Activated T-helper 1 cell treated with Interleukin-2 at 50 U/mL for 16 hours (primary cell): ENCODE measurements around the gene LRRC71.

Experiments
- DNase-seq: peaks from one replicate; pipeline ENCODE4 v3.0.0-alpha.2; 2020; ENCODE audit warnings: low read depth

Gene LRRC71

GRCh38 chr1:156927215-156928042 is 7.0 kb downstream of the LRRC71 start:
- peak; percentile 43 for DNase-seq

DNA sequence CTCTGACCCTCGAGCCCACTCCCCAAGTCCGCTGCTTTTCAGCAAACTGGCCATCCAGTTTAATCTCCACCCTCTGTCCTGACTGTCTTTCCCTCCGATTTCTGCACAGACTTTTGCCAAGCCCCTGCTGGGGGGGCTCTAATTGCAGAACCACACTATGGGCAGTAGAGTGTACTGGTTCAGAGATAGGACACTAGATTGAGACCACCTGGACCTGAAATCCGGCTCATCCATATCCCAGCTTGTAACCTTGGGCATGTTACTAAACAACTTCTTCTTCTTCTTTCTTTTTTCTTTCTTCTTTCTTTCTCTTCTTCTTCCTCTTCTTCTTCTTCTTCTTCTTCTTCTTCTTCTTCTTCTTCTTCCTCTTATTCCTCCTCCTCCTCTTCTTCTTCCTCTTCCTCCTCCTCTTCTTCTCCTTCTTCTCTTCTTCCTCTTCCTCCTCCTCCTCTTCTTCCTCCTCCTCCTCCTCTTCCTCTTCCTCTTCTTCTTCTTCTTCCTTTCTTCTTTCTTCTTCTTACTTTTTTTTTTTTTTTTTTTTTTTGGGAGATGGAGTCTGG is 7.7 kb downstream of the LRRC71 start:
- DNase-seq = no peak

GRCh38 chr1:156929596-156930238 is 9.3 kb downstream of the LRRC71 start:
- DNase-seq = no peak

DNA sequence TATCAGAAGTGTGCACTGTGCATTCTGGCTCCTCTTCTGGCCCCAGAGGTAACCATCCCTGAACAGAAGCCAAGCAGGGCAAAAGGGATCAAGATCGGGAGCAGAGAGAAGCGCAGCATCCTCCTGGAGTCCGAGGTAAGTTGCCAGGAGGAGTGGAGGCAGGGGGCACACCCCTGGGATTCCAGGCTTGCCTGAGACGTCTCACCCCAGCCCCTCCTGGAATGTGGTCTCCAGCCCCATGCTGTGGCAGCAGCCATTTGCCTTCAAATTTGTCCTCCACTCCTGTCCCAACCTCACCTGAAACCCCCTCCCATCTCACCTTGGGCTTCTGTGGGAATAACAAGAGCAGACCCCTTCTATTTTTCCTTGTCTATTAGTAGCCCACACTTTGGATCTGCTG is 10.1 kb downstream of the LRRC71 start:
- no peak for DNase-seq

DNA sequence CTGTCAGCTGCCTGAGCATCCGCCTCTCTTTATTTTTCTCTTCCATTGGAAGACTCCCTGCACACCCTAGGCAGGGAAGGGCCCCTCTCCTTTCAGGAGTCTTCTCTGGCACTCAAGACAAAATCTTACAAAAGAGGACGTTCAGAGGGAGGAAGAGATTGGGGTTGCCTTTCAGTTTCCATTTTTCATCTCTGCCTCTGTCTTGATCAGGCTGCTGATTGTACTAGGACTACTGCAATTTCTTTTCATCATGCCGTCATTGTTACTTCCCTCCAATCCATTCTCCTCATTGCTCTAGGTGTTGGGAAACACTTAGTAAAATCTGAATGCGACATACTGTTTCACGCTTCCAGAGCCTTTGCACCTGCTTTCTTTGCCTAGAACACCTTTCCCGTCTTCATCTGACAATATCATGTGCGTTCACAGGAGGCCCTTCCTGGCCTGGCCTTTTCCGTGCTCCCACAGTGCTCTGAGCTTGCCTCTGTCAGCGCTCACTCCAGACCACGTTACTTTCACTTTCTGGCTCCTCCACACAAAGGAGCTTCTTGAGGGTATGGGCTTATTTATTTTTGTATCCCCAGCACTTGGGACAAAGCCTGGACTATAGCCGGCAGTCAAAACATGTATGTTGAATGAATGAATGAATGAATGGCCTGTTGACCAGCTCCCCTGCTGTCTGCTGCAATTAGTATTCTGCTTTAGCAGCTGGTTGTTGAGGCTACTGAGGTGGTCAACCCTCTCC is 10.9 kb downstream of the LRRC71 start:
- no peak for DNase-seq

DNA sequence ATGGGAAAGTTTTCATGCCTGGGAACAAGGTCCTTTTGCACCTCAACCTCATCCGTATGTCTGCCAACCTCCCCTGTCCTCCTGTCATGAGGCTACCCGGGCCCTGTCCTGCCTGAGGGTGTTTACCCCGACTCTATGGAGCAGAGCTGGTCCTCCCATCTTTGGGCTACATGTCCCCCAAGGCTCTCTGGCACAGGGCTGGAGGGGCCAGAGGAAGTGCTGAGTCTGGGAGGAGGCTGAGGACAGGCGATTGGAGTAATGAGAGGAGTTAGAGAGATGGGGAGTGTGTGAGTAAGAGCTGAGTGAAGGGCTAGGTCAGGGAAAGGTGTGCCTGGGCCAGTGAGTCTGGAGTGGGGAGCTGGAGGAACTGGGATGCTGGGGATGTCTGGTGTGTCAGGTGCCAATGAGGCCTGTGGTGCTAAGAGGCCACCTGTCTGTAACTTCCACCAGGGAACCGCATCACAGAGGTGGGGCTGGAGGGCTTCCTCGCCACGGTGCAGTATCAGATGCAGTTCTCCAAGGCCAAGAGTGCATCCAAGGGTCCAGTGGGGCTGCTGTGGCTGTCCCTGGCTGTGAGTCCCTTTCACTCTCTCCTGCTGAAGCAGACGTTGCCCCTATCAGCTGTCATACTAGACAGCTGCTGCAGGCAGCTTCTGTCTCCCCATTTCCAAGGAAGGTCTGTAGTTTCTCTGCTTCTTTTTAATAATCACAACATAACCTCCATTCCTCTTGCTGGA is 11.7 kb downstream of the LRRC71 start:
- no peak for DNase-seq

DNA sequence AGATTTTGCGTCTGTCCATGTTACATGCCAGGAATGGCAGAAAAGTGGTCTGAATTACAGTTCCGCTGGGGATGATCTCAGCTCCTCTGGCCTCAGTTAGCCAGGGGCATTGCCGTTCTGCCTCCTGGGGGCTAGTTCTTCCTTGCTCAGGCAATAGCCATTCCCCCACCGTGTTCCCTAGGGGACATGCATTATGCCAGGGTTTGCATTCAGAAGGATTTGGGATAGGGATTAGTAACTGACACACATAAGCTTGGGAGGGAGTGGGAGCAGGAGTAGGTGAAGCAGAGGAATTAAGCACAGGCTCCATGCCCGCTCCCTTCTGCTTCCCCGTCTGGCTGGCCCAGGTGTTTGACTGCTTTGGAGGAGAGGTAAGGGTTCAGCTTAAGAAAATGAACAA is 12.7 kb downstream of the LRRC71 start:
- no peak for DNase-seq

DNA sequence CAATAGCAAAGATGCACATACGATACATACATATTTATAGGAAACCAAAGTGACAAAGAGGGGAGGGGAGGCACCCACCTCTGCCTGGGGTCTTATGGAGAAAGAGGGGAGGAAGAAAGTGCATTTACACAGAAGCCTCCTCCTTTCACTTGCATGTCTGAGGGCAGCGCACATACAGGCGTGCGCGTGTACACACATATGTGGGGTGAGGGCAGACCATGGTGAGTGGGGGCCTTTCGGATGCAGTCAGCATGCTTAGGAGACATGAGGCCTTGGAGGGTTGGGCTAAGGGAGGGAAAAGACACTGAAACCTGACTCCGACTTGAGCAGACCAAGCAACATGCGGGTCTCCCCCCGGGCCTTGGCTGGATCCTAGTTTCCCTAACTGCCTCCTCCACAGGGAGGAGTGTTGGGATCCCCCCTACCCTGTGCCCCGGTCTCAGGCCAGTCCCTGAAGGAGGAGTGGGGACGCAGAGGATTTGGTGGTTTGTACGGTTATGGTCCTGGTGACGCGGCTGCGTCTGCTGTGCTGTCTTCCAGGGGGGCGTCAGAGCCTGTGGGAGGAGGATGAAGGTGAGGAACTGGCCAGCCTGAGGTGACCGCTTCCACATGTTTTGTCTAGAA is 15.2 kb downstream of the LRRC71 start:
- DNase-seq = no peak

DNA sequence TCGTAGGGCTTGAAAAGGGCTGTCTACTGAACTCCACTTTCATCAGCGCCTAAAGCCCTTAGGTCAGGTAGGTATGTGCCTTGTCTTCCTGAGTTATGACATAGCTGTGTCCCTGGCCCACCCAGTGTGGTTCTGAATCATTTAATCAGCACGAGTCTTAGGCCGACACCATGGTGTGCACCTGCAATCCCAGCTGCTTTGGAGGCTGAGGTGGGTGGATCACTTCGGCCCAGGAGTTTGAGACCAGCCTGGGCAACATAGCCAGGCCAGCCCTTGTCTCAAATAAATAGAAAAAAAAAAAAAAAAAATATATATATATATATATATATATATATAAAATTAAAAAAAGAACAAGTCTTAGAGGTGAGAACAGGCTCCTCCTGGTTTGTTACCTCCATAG is 15.8 kb downstream of the LRRC71 start:
- DNase-seq = no peak

DNA sequence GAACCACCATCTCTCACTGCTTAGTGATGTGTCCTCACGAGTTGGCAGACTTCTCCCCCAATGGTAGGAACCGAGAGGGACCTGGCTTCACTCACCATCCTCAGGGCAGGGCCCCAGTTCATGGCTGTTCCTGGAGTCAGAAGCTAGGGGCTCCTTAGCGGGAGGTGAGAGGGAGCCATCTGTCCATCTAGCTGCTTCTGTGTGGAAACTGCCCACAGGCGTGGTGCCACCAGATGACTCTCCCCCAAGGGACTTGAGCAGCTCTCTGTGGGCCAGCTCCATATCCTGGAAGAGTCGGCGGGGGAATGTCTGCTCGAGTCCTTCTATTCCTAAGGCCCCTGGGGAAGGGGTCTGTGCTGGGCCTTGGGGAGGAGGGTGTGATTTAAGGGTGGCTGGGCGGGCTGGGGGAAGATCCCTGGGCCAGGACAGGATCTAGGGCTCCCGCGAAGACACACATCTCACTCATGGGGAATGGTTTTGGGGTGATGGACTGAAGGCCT is 16.3 kb downstream of the LRRC71 start:
- no peak for DNase-seq

- DNase-seq = no peak
Measured at GRCh38 chr1:156937883-156938282, 17.5 kb downstream of the LRRC71 start.

GRCh38 chr1:156938813-156939212 is 18.4 kb downstream of the LRRC71 start:
- no peak for DNase-seq

DNA sequence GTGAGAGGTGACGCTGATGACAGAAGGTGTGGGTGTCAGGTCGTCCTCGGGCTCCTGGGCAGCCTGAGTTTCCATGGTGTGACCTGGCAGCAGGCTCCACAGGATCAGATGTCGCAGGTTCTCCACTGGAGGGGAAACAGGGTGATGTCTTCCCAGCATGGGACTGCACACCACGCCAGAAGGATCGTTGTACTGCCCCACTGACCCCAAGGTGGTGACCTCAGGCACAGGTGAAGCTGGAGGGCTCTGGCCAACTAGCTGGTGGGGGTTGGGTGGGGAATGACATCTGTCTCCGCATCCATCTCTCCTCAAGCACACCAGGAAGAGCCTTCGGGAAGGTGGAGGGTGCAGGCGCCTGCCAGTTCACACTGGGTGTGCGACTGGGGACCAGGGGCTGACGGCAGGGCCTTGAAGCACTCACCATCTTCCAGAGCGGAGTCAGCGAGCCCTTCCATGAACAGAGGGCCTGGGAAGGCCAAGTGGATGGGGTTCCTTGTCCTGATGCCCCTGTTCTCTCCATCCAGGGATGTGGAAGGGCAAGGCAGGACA is 19.4 kb downstream of the LRRC71 start:
- no peak for DNase-seq

GRCh38 chr1:156941675-156942074 is 21.2 kb downstream of the LRRC71 start:
- no peak for DNase-seq

DNA sequence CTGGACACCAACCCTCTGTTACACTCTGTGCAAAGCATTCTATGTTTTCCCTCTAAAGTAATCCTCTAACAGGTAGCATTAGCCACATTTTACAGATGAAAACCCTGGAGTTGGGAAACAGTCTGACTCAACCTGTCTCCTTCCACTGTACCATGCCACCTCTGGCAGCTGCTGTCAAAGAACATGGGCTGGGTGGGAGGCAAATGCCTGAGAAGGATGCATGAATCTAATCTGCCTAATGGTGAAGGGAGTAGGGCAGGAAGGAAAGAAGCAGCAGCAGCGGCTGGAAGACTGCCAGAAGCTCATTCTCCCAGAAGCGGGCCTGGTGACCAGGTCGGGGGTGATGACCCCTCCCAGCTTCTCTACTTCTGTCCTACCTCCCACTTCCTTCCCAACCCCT is 21.7 kb downstream of the LRRC71 start:
- DNase-seq = no peak

- DNase-seq = no peak
Measured at GRCh38 chr1:156942576-156942975, 22.1 kb downstream of the LRRC71 start.

DNA sequence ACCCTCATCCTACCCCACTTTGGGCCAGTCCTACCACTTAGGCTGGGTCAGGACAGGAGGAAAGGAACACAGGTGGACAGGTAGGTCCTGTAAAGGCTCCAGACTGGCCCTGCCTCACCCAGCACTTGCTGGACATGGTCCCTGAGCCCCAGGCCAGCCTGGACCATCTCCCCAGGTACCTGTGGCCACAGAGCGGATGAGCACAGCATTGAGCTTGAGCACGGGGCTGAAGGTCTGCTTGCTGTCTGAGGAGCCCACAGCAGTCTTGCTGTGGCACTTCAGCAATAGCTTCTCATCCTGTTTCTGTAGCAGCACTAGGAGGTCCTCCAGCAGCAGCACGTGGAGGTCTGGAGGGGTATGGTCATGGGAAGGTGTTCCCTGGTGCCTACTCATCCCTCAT is 23.3 kb downstream of the LRRC71 start:
- DNase-seq = no peak

DNA sequence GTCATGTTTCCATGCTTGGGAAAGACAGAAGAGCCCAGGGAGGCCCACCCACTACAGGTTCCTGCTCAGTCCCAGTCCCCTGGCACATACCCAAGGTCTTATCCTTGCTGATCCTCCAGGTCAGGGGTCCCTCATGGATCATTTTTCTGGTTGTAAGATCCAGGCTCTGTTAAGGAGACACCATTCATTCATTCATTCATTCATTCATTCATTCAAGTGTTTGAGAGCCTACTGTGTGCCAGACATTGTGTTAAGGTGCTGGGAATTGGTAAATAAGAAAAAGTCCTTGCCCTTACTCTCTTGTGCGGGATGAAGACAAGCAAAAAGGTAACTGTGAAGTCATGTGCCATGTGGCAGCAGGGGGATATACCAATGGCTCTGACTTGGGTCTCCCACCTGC is 23.8 kb downstream of the LRRC71 start:
- DNase-seq = no peak

GRCh38 chr1:156944848-156945247 is 24.4 kb downstream of the LRRC71 start:
- no peak for DNase-seq

- no peak for DNase-seq
Measured at GRCh38 chr1:156945881-156946661, 25.6 kb downstream of the LRRC71 start.
